HEK293 (cell line): ENCODE results near the gene TRIB2.
A peak's percentile ranks its signal among the peaks of the same experiment; 100 is the strongest.

Source experiments
- CTCF ChIA-PET: fragments of 350-600 bp; formaldehyde crosslinking; extraction: SDS; loops from one replicate; lab custom pipeline; 2021; ENCODE audit warnings: antibody characterized with exemption; lab: Yijun Ruan, JAX
- POLR2A ChIA-PET: fragments of 300-600 bp; formaldehyde crosslinking; extraction: SDS; loops from one replicate; lab custom pipeline; 2020; ENCODE audit warnings: antibody characterized with exemption, inconsistent platforms; lab: Yijun Ruan, JAX
- H3K27ac ChIP-seq: fragments of 200-500 bp; sonication (Bioruptor generic); 2 replicates; pipeline ENCODE4 v1.5.1; 2014; ENCODE audit warnings: low read depth, low read length, control low read depth, inconsistent platforms; ENCODE audit errors: extremely low read depth
- H3K36me3 ChIP-seq, 2 experiments: fragments of 200-500 bp in 1 of 2; sonication (Bioruptor generic) in 1 of 2; 1 replicate in 1 of 2; 2 replicates in 1 of 2; pipeline ENCODE4 v1.5.1; 2014 to 2017; ENCODE audit warnings: inconsistent platforms in 2 of 2, low read length in 2 of 2; ENCODE audit not compliant: control insufficient read depth in 2 of 2, insufficient read depth in 1 of 2
- H3K4me1 ChIP-seq: fragments of 200-500 bp; sonication (Bioruptor generic); 2 replicates; pipeline ENCODE4 v1.5.1; 2014; ENCODE audit warnings: mild to moderate bottlenecking, low read length, inconsistent platforms; ENCODE audit not compliant: control insufficient read depth, insufficient read depth
- H3K4me3 ChIP-seq: 2 replicates; pipeline ENCODE4 v1.5.1; 2011; ENCODE audit warnings: low read depth, mild to moderate bottlenecking, control low read depth, low read length, moderate library complexity
- H3K9me3 ChIP-seq: fragments of 200-500 bp; sonication (Bioruptor generic); 2 replicates; pipeline ENCODE4 v1.5.1; 2014; ENCODE audit warnings: low read depth, low read length, inconsistent platforms; ENCODE audit not compliant: control insufficient read depth, insufficient read depth
- ELK4 ChIP-seq: IDR thresholded peaks from 2 replicates; pipeline ENCODE4 v1.6.1; 2011; ENCODE audit warnings: mild to moderate bottlenecking, low read depth, low read length, borderline replicate concordance
- REPIN1 ChIP-seq: fragments of 450-650 bp; formaldehyde crosslinking; IDR thresholded peaks from 2 replicates; pipeline ENCODE4 v1.5.1; 2017; ENCODE audit warnings: missing biosample characterization, missing genetic modification characterization, low read depth
- SCRT2 ChIP-seq: fragments of 450-650 bp; formaldehyde crosslinking; IDR thresholded peaks from 2 replicates; pipeline ENCODE4 v1.5.1; 2016; ENCODE audit warnings: missing biosample characterization, missing genetic modification characterization
- SP2 ChIP-seq: fragments of 450-650 bp; formaldehyde crosslinking; IDR thresholded peaks from 2 replicates; pipeline ENCODE4 v1.5.1; 2016; ENCODE audit warnings: missing biosample characterization, missing genetic modification characterization
- WT1 ChIP-seq: fragments of 450-650 bp; formaldehyde crosslinking; IDR thresholded peaks from 2 replicates; pipeline ENCODE4 v1.5.1; 2016; ENCODE audit warnings: missing biosample characterization, missing genetic modification characterization
- YY1 ChIP-seq: fragments of 450-650 bp; formaldehyde crosslinking; IDR thresholded peaks from 2 replicates; pipeline ENCODE4 v1.5.1; 2018; ENCODE audit warnings: missing biosample characterization, missing genetic modification characterization
- ZBTB1 ChIP-seq: fragments of 450-650 bp; formaldehyde crosslinking; IDR thresholded peaks from 2 replicates; pipeline ENCODE4 v1.5.1; 2016; ENCODE audit warnings: missing biosample characterization, missing genetic modification characterization
- ZEB2 ChIP-seq: fragments of 450-650 bp; formaldehyde crosslinking; IDR thresholded peaks from 2 replicates; pipeline ENCODE4 v1.5.1; 2016; ENCODE audit warnings: missing biosample characterization, missing genetic modification characterization
- ZNF132 ChIP-seq: fragments of 450-650 bp; formaldehyde crosslinking; IDR thresholded peaks from 2 replicates; pipeline ENCODE4 v1.5.1; 2017; ENCODE audit warnings: missing biosample characterization, missing genetic modification characterization, borderline replicate concordance
- ZNF169 ChIP-seq: fragments of 450-650 bp; formaldehyde crosslinking; IDR thresholded peaks from 2 replicates; pipeline ENCODE4 v1.5.1; 2016; ENCODE audit warnings: missing biosample characterization, missing genetic modification characterization
- ZNF175 ChIP-seq: fragments of 450-650 bp; formaldehyde crosslinking; IDR thresholded peaks from 2 replicates; pipeline ENCODE4 v1.5.1; 2016; ENCODE audit warnings: missing biosample characterization, missing genetic modification characterization
- ZNF280D ChIP-seq: fragments of 450-650 bp; formaldehyde crosslinking; IDR thresholded peaks from 2 replicates; pipeline ENCODE4 v1.5.1; 2016; ENCODE audit warnings: missing biosample characterization, missing genetic modification characterization
- ZNF302 ChIP-seq: fragments of 450-650 bp; formaldehyde crosslinking; IDR thresholded peaks from 2 replicates; pipeline ENCODE4 v1.5.1; 2016; ENCODE audit warnings: missing biosample characterization, missing genetic modification characterization, low read depth
- ZNF341 ChIP-seq: fragments of 450-650 bp; formaldehyde crosslinking; IDR thresholded peaks from 2 replicates; pipeline ENCODE4; 2016; ENCODE audit warnings: low read depth, missing biosample characterization, missing genetic modification characterization
- ZNF366 ChIP-seq: fragments of 450-650 bp; formaldehyde crosslinking; conservative IDR thresholded peaks from 2 replicates; pipeline ENCODE4 v1.5.1; 2016; ENCODE audit warnings: missing biosample characterization, missing genetic modification characterization
- ZNF423 ChIP-seq: fragments of 450-650 bp; formaldehyde crosslinking; IDR thresholded peaks from 2 replicates; pipeline ENCODE4 v1.5.1; 2016; ENCODE audit warnings: missing biosample characterization, missing genetic modification characterization
- ZNF561 ChIP-seq: fragments of 450-650 bp; IDR thresholded peaks from 2 replicates; pipeline ENCODE4 v1.5.1; 2018; ENCODE audit warnings: missing biosample characterization, missing genetic modification characterization, borderline replicate concordance
- ZNF600 ChIP-seq: fragments of 450-650 bp; formaldehyde crosslinking; IDR thresholded peaks from 2 replicates; pipeline ENCODE4 v1.5.1; 2016; ENCODE audit warnings: missing biosample characterization, missing genetic modification characterization
- ZNF626 ChIP-seq: fragments of 450-650 bp; sonication (Bioruptor Pico); formaldehyde crosslinking; IDR thresholded peaks from 2 replicates; pipeline ENCODE4 v1.5.1; 2018; ENCODE audit warnings: missing biosample characterization, missing genetic modification characterization, inconsistent platforms
- ZNF654 ChIP-seq: fragments of 450-650 bp; formaldehyde crosslinking; IDR thresholded peaks from 2 replicates; pipeline ENCODE4 v1.5.1; 2016; ENCODE audit warnings: low read depth, missing biosample characterization, missing genetic modification characterization
- ZNF843 ChIP-seq: fragments of 450-650 bp; formaldehyde crosslinking; IDR thresholded peaks from 2 replicates; pipeline ENCODE4 v1.5.1; 2016; ENCODE audit warnings: missing biosample characterization, missing genetic modification characterization

Gene TRIB2

GRCh38 chr2:12716282-12717190, at the start of gene TRIB2 (continued):
- TF ChIP-seq ZNF600 (peak; percentile 34; the same call in 1 of the 2 replicates), YY1 (tag by site-specific recombination) (0 out of 2 replicates have a peak, but pooled peaks have one; percentile 37), WT1 (tag by site-specific recombination) (no peak), ZNF423 (tag by site-specific recombination) (peak; percentile 20; the same call in 1 of the 2 replicates), ZNF341 (tag by site-specific recombination) (0 out of 2 replicates have a peak, but pooled peaks have one; percentile 15), ZNF366 (tag by site-specific recombination) (peak; percentile 49), ZNF561 (0 out of 2 replicates have a peak, but pooled peaks have one; percentile 19), ZEB2 (peak; percentile 54)

- CTCF ChIA-PET: no interaction called here
These were observed 47.7 kb upstream of the TRIB2 start for GRCh38 chr2:12669036-12669435.

More at GRCh38 chr2:12669036-12669435, 47.7 kb upstream of the TRIB2 start:
- Histone ChIP-seq H3K4me3 (no peak overlapping the region), H3K36me3 (no peaks in the 10 kb centered on the region), H3K27ac (no peak overlapping the region), H3K9me3 (0 out of 2 replicates have a peak, but pooled peaks cover 2% of the 10 kb centered on the region), H3K4me1 (no peaks in the 10 kb centered on the region)
- POLR2A ChIA-PET: no interaction called here
- no peak for TF ChIP-seq ZNF175
- no peak for TF ChIP-seq ZNF132
- no peak for TF ChIP-seq SCRT2
- TF ChIP-seq ZNF843 (tag by site-specific recombination): no peak
- no peak for TF ChIP-seq ZNF169 (tag by site-specific recombination)
- no peak for TF ChIP-seq ZBTB1 (tag by site-specific recombination)
- no peak for TF ChIP-seq ZNF280D (tag by site-specific recombination)
- TF ChIP-seq ZNF626: no peak
- TF ChIP-seq ZEB2: no peak
- TF ChIP-seq ZNF654: no peak
- no peak for TF ChIP-seq SP2 (tag by site-specific recombination)
- TF ChIP-seq ZNF302 (tag by site-specific recombination): no peak
- TF ChIP-seq ZNF561: no peak
- TF ChIP-seq ELK4: no peak
- no peak for TF ChIP-seq ZNF341 (tag by site-specific recombination)
- no peak for TF ChIP-seq REPIN1
